ENCODE measurements around the gene ULBP1. TPM values are rescaled to one million over a fixed set of nuclear protein-coding genes. Genes with fewer than 3 reads are reported as not detected.
"Not testable (repeated sequence)": the region's sequence is repeated elsewhere in the genome, so short reads cannot be mapped to it uniquely, and the experiment has no call there.

Gene ULBP1
- total RNA-seq, 1 donor, result 1.7 TPM

GRCh38 chr6:149939909-149940671, 23.7 kb upstream of the ULBP1 start:
- TF ChIP-seq, protein P1, sequence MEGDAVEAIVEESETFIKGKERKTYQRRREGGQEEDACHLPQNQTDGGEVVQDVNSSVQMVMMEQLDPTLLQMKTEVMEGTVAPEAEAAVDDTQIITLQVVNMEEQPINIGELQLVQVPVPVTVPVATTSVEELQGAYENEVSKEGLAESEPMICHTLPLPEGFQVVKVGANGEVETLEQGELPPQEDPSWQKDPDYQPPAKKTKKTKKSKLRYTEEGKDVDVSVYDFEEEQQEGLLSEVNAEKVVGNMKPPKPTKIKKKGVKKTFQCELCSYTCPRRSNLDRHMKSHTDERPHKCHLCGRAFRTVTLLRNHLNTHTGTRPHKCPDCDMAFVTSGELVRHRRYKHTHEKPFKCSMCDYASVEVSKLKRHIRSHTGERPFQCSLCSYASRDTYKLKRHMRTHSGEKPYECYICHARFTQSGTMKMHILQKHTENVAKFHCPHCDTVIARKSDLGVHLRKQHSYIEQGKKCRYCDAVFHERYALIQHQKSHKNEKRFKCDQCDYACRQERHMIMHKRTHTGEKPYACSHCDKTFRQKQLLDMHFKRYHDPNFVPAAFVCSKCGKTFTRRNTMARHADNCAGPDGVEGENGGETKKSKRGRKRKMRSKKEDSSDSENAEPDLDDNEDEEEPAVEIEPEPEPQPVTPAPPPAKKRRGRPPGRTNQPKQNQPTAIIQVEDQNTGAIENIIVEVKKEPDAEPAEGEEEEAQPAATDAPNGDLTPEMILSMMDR (IDR thresholded peaks at IDR 0.05; ENCODE audit: insufficient read depth, low read length), result no peak
- no peak overlapping the region for H3K4me3 ChIP-seq (ENCODE audit: low read depth, low read length)
- DNase-seq (ENCODE audit: low read depth), result no peak

GRCh38 chr6:149940672-149940982, 23.1 kb upstream of the ULBP1 start:
- TF ChIP-seq, protein P1 (IDR thresholded peaks at IDR 0.05; ENCODE audit: insufficient read depth, low read length), result no peak
- no peak for DNase-seq (ENCODE audit: low read depth)

GRCh38 chr6:149941583-149942460, 21.9 kb upstream of the ULBP1 start, which contains the start of gene ULBP2:
Gene ULBP2, plus strand, starts transcription at chr6:149942014. Its CDS starts 59 bp downstream, at chr6:149942073.
- peak within 1 kb of the TSS; percentile 75 for H3K4me3 ChIP-seq (ENCODE audit: low read depth, low read length)
- TF ChIP-seq, protein P1 (IDR thresholded peaks at IDR 0.05; ENCODE audit: insufficient read depth, low read length), result no peak
- peak; percentile 97 for DNase-seq (ENCODE audit: low read depth)

More at GRCh38 chr6:149940672-149940982, 23.1 kb upstream of the ULBP1 start:
- no peak overlapping the region for H3K4me3 ChIP-seq (ENCODE audit: low read depth, low read length)

DNA sequence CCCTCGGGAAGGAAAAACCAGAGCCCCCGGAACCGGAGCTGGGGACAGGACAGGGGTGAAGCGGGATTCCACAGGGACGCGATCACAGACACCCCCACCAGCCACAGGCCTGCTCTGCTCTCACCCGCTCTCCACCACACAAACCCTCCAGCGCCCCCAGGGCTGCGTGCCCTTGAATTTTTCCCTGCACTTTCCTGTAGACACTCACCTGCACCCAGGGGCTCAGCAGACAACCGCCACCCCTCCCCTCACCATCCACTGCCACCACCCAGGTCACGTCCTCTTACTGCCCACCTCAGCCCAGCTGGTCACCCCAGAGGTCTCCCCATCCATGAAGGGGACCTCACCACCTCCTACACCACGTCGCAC, 21.3 kb upstream of the ULBP1 start:
- TF ChIP-seq, protein P1 (IDR thresholded peaks at IDR 0.05; ENCODE audit: insufficient read depth, low read length), result peak; percentile 7
- DNase-seq (ENCODE audit: low read depth), result no peak
- peak overlapping the region; percentile 75 for H3K4me3 ChIP-seq (ENCODE audit: low read depth, low read length)

DNA sequence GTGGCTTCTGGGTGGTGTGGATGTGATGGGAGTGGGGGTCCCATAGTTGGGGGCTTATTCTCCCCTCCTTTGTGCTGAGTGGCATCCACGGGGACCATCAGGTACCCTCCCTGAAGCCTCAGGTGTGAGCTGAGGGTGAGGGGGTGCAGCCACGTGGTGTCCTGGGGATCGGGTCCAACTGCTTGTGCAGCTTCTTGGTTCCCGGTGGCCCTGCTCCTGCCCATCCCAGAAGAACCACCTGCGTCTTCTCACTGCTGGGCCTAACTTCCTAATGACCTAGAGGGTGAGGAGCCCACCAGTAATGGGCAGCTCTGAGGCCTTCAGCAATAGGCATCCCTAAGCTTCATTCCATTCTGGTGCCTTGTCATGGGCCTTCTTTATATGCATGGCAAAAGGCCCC, 20.4 kb upstream of the ULBP1 start:
- DNase-seq (ENCODE audit: low read depth); H3K4me3 ChIP-seq (ENCODE audit: low read depth, low read length): not testable (repeated sequence)

DNA sequence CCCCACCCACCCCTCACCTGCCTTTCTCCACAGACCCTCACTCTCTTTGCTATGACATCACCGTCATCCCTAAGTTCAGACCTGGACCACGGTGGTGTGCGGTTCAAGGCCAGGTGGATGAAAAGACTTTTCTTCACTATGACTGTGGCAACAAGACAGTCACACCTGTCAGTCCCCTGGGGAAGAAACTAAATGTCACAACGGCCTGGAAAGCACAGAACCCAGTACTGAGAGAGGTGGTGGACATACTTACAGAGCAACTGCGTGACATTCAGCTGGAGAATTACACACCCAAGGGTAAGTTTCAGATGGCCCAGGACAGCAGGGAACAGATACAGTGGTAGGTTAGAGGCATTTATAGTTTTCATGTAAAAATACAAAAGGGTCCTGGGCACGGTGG, 18.5 kb upstream of the ULBP1 start:
- H3K4me3 ChIP-seq (ENCODE audit: low read depth, low read length); DNase-seq (ENCODE audit: low read depth): not testable (repeated sequence)

- H3K4me3 ChIP-seq (ENCODE audit: low read depth, low read length); DNase-seq (ENCODE audit: low read depth): not testable (repeated sequence)
These were observed 17.1 kb upstream of the ULBP1 start for GRCh38 chr6:149946631-149947030.

DNA sequence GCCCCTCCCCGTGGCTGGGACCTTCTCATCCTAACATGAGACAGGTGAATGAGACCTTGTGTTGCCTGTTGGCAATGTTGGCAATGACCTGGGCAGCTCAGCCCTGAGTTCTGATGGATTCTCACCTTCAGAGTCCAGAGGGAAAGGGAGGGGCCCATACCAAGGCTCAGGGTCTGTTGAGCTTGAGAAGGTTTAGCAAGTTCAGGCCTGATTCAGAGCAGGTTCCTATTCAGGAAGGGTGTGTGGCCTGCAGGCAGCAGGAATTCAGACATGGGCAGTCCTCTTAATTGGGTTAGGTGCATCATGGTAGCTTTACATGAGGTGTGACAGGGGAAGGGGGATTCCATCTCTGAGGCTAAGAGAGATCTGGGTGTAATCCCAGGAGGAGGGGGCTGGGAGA, 16.2 kb upstream of the ULBP1 start:
- H3K4me3 ChIP-seq (ENCODE audit: low read depth, low read length); DNase-seq (ENCODE audit: low read depth): not testable (repeated sequence)

DNA sequence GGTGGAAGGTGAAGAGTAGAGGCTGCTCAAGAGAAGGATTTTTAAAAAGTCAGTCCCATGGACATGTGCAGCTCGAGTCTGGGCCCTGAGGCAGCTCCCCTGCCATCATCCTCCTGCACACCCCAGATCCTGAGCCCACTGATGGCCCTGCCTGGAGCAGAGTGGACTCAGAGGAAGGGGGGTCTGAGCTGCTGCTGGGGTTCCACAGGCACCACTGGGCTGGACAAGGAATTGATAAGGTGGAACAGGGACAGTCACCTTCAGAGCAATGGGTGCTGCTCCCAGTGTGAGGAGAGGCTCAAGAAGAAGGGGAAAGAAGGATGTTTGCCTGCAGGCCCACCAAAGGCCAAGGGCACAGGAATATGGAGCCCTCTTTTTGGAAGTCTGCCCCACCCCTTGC, 15.7 kb upstream of the ULBP1 start:
- no peak for DNase-seq (ENCODE audit: low read depth)
- TF ChIP-seq, protein P1 (IDR thresholded peaks at IDR 0.05; ENCODE audit: insufficient read depth, low read length), result no peak
- no peak overlapping the region for H3K4me3 ChIP-seq (ENCODE audit: low read depth, low read length)

Data from fibroblast of the aortic adventitia (primary cell).